HG03097 (cell line): ENCODE measurements around the gene ULK4.

ENCODE experiments used
- ATAC-seq: cut with Tn5 transposase; IDR thresholded peaks from one replicate; pipeline ENCODE4 v1.9.1; 2021; ENCODE audit not compliant: unreplicated experiment, low FRiP score

Gene ULK4

DNA sequence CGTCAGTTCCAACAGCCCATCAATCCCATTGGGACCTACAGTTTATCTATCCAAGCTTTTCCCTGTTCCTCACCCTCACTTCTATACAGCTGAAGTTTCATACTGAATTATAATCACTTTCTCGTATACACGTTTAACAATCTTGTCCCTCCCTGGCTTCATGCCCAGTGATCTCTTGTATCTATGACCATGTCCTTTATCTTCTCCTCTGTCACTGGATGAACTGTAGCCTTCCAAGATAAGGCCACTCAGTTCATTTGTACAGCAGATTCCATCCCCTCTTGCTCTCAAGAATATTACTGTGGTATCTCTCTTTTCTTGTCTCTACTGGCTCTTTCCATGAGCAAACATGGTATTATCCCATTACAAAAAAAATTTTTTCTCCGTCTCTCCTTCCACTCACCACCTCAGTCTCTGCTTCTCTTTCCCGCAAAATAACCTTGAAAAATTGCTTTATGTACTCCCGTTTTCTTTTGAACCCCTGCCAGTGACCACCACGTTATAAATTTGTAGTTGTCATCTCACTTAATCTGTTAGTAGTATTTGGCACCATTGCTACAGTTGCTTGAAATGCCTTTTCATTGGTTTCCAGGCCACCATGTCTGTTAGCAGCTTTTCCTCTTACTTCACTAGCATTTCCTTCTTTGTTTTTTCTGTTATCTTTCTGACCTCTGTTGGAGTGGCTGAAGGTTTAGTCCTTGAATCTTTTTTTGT lies 753.2 kb downstream of the ULK4 start:
- ATAC-seq = no peak

DNA sequence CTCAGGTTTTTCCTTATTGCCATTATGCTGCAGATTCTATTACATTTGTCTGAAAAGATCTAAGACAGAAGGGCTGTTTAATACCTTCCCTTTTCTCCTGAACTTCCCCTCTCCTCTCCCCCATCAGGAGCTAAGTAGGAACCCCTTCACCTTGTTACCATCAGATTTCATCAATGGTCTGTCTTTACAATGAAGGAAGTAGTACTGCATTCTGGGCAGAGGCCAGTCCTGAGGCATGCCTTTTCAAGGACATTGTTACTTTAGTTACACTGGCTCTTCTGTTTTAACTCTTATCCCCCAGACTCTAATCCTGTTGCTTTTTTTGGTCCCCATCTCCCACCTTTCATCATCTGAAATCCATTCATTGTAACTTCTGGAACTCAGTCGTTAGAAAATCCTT lies 754.5 kb downstream of the ULK4 start:
- no peak for ATAC-seq

DNA sequence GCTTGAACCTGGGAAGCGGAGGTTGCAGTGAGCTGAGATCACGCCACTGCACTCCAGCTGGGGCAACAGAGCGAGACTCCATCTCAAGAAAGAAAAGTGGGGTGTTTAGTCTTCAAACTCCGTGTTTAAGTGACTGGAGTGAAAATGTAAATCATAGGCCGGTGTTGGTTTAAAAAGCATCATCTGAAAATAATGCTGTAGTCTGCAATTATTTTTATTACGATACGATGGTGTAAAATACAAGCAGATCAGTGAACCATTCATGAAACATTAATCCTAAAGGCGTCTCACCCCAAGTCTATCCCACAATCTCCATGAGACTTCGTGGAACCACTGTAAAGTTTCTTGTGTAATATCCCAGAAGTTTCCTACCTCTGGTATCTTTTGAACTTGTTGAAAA lies 756.3 kb downstream of the ULK4 start:
- ATAC-seq = no peak

DNA sequence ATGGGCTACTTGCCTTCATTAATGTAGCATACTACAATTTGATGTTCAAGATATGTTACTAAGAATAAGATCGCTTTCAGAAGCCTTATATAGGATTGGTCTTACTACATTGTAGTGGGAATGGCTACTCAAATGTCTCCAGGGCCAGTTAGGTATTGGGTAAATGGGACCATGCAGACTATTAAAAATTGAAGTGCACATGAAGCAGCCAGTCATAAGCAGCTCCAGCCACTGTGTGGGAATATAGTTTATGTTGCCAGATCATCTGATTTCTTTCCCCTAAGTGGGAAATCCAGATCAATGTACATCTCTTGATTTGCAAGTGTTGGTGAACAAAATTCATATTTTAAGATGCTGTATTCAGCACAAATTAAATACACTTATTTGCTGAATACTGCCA lies 757.5 kb downstream of the ULK4 start:
- ATAC-seq = no peak

DNA sequence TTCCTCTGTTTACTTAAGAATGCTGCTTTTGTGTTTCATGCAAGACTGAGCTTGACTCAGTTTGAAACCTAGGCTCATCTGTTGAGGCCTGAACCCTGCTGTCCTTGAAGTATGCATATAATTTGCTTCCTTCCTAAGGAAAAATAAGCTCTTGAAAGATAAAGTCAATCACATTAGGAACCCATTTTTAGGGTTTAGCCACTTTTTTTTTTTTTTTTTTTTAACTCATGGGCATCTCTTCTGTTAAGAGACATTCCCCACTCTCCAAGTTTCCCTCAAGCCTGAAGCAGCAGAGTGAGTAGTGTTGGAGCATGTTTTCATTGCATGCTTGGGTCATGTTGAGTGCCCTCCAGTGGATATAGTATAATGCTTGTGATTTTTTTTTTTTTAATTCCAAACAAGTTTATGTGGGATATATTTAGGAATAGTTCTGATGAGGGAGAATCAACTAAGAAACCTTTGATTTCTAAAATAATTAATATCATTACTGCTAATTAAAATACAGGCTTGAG lies 759.0 kb downstream of the ULK4 start:
- no peak for ATAC-seq

DNA sequence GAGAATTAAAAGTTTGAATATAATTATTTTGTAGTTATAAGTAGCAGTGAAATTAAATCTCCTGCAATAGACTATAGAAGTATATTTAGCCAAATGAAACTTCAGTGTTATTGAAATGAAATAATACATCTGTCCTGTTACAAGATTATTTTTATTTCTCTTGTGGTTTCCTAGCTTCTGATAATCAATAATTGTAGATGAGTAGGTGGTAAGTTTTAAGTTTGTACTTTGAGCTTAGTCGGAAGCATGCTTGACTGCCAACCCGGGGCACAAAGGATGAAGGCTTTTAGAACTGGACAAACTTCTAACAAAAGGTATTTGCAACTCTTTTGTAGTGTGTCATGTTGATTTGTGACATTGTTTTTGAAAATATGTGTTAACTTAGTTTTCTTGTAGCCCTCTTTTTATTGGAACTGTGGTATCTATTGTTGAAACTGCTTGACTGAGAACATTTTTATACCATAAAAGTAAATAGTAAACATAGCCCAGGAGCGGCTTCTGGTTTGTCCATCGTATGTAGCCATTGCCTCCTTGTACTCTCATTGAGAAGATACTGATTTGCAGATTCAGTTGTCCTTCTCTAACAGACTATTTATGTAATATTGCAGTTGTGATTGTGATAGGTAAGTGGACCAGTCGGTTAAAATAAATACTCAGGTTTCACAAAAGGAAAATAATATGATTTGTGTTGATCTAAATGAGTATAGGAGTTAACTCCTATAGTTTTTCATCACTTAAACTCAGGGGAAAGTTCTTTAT lies 759.6 kb downstream of the ULK4 start:
- no peak for ATAC-seq

DNA sequence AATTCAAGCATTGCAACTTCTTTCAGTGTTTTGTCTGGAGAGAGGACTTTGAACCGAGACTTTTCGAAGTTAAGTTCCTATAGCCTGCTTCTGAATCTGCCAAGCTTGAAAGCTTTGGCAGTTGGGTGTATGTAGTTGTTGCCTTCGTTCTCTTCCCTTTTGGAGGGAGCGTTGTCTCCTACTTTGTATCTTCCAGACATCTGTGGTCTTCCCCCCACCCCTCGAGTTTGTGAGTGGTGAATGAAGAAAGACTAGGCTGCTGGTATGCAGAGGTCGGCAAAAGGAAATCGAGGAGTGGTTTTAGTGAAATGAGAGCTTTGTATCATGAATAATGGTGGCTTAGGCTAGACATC lies 761.3 kb downstream of the ULK4 start:
- no peak for ATAC-seq

DNA sequence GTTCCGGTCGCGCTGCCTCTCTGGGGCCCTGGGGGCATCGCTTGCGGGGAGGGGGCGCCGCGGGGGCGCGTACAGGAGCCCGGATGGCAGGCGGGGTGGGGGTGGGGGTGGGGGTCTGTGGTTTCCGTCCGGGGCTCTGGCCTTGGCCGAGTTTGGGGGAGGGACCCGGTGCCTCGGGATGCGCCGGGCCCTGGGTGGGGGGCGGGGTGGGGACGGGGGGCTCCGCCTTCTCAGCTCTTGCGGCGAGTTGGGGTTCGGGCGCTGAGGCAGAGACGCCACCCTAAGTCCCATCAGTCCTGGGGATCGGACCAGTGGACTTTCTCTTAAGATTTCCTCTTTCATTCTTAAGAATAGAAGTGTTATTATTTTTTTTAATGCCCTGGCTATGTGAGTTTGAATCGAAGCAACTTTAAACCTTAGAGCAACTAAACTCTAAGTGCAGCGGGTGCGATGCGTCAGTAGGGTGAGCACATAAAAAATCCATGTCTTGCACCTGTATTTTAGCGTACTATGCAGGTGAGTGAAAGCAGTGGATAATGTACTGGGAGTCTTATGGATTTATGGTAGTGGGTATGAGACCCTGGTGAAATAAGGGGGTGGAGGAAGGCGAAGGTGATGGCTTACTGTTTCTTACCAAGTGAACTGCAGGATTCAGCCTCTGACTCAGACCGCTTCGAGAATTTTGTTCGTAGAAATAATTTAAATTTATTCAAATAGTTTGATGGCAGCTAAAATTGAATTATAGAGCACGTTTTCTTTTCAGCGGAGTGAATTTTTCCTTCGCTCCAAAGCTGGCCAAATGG lies 761.8 kb downstream of the ULK4 start:
- ATAC-seq = peak; percentile 10

DNA sequence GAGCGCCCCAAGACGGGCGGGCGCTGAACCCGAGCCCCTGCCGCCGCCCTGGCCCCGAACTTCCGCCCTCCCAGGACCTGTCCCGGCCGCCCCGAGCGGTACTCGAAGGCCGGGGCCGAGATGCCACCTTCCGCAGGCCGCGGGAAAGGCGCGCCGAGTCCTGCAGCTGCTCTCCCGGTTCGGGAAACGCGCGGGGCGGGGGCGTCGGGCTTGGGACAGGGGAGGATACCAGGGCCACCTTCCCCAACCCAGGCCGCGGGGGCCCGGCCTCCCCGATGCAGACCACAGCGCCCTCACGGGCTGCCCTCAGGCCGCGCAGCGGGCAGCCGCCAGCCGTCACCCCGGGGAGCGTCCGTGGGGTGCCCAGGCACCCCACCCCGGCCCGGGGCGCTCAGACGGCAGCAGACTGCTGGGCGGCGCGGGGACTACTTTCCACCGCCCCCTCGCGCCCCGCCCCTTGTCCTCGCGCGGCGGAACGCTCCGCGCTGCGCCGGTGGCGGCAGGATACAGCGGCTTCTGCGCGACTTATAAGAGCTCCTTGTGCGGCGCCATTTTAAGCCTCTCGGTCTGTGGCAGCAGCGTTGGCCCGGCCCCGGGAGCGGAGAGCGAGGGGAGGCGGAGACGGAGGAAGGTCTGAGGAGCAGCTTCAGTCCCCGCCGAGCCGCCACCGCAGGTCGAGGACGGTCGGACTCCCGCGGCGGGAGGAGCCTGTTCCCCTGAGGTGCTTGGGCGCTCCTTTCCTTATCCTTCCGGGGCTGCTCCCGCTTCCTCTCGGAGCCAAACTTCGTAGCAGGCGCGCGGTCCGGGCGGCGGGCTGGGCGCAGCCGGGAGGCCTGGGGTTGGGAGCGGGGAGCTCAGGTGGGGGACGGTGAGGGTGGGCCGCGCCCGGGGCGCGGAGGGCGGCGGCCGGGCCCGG lies 762.7 kb downstream of the ULK4 start, which contains the start of gene CTNNB1:
Gene CTNNB1, plus strand, starts transcription at position 556 of the 916 bp plus-strand sequence. CDS start 24,564 bp downstream, outside the sequence.
- ATAC-seq = peak; percentile 84

DNA sequence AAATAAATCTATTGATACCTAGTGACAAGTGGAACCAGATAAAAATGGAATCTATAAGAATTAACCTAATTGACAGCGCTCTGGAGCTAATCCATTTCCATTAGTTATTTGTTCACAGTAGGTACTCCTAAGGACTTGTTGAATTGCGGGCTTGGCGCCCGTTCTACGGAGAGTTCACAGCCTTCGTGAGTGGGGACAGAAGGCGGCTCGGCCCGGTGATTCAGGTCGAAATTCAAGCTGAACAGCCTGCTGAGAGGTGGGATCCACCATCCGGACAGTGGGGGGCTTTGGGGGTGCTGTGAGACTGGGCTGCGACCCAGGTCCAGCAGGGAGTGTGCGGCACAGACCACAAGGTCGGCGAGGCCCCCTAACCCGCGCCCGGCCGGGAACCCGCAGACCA lies 763.4 kb downstream of the ULK4 start:
- no peak for ATAC-seq

DNA sequence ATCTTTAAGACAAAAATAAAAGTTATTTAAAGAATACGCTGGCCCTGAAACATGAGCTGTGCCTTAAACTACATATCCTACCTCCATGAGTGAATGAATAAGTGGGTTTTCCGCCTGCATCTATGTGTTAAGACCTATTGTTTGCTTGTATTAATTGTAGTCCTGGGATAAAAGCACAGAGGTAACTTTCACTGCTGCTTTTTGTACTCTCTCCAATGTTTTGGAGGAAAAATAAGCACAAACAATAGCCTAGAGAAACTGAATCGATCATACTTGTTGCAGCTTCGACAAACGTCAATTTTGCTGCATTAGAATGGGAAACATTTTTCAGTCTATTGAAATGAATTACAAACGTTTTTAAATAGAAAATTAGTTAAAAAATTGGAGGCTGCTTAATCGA lies 763.9 kb downstream of the ULK4 start:
- no peak for ATAC-seq
